ENCODE data around the gene MCC. TPM values are rescaled to one million over a fixed set of nuclear protein-coding genes. Genes with fewer than 3 reads are reported as not detected.

Gene MCC
- total and polyA plus RNA-seq, 4 donors = 1.6 to 38.6 (median 11.2) TPM

- peak in 1 of 3 donors; percentile 27 for DNase-seq
- TF ChIP-seq CTCF (IDR thresholded peaks at IDR 0.05; ENCODE audit: control extremely low read depth, extremely low read depth) = no peak
- WGBS, 2 donors = 67 to 84% methylated on average over 3 of the region's 3 CpGs
Measured at GRCh38 chr5:113263545-113263944, 224.7 kb downstream of the MCC start.

DNA sequence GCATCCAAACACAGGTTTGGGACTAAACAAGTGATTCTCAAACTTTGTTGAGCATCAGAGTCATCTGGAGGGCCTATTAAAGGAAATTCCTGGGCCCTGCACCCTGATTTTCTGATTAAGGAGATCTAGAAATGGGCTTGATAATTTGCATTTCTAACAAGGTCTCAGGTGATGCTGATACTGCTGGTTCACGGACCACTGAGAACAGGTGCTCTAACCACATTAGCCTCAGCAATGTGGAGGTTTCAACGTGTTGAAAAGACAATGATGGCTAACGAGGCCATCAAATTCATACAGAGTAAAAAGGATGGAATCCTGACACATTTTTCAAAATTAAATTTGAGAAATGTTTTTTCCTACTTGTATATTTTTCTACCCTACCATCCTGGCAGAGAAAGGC lies 225.6 kb downstream of the MCC start:
- TF ChIP-seq CTCF (IDR thresholded peaks at IDR 0.05; ENCODE audit: control extremely low read depth, extremely low read depth) = no peak
- H3K27ac ChIP-seq (ENCODE audit: low read depth in 1 of 2, low read length in 1 of 2) = no peak overlapping the region

More at GRCh38 chr5:113263545-113263944, 224.7 kb downstream of the MCC start:
- ATAC-seq (ENCODE audit: insufficient read depth, low FRiP score) = no peak
- H3K4me1 ChIP-seq (ENCODE audit: control insufficient read depth in 5 of 5, insufficient read depth in 5 of 5, low read length in 5 of 5) = peaks cover 0 to 28% (median 8%) of the 10 kb centered on the region in 5 donors
- no peaks in the 10 kb centered on the region for H3K9me3 ChIP-seq (ENCODE audit: control insufficient read depth in 4 of 4, insufficient read depth in 3 of 4, low read length in 3 of 4)
- no peaks in the 10 kb centered on the region for H3K36me3 ChIP-seq (ENCODE audit: control insufficient read depth in 4 of 4, insufficient read depth in 4 of 4, low read length in 4 of 4)
- no peak overlapping the region for H3K4me3 ChIP-seq
- H3K27ac ChIP-seq (ENCODE audit: low read depth in 1 of 2, low read length in 1 of 2) = no peak overlapping the region
- no peak overlapping the region for H3K9ac ChIP-seq (ENCODE audit: insufficient read depth in 1 of 2, low read length in 2 of 2)
- no peaks in the 10 kb centered on the region for H3K27me3 ChIP-seq (ENCODE audit: control insufficient read depth in 3 of 3, insufficient read depth in 3 of 3, low read length in 2 of 3)

DNA sequence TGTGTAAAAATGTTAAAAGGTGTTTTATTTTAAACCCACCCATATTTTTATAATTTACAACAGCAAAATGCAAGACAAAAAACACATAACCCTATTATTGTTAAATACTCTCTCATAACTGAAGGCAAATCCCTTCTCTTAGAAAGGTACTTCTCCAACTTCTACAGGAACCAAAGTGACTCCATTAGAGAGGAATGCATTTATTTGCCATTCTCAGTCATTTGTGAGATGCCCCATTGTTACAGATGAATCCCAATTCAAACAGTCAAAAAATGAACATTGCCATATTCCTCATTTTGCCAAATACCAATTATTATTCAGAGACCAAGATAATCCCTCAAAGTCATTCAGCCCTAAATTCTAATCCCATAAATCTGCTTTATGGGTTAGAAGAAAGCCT lies 229.2 kb downstream of the MCC start:
- Histone ChIP-seq H3K4me1 (ENCODE audit: control insufficient read depth in 5 of 5, insufficient read depth in 5 of 5, low read length in 5 of 5) (peaks cover 0 to 25% (median 8%) of the 10 kb centered on the region in 5 donors), H3K9me3 (ENCODE audit: control insufficient read depth in 4 of 4, insufficient read depth in 3 of 4, low read length in 3 of 4) (no peaks in the 10 kb centered on the region), H3K4me3 (no peak overlapping the region), H3K27ac (ENCODE audit: low read depth in 1 of 2, low read length in 1 of 2) (no peak overlapping the region), H3K36me3 (ENCODE audit: control insufficient read depth in 4 of 4, insufficient read depth in 4 of 4, low read length in 4 of 4) (no peaks in the 10 kb centered on the region), H3K27me3 (ENCODE audit: control insufficient read depth in 3 of 3, insufficient read depth in 3 of 3, low read length in 2 of 3) (no peaks in the 10 kb centered on the region), H3K9ac (ENCODE audit: insufficient read depth in 1 of 2, low read length in 2 of 2) (no peak overlapping the region)
- no peak for TF ChIP-seq CTCF (IDR thresholded peaks at IDR 0.05; ENCODE audit: control extremely low read depth, extremely low read depth)
- ATAC-seq (ENCODE audit: insufficient read depth, low FRiP score) (no peak), DNase-seq (no peak)

More for the DNA sequence above, 225.6 kb downstream of the MCC start:
- Histone ChIP-seq H3K4me1 (ENCODE audit: control insufficient read depth in 5 of 5, insufficient read depth in 5 of 5, low read length in 5 of 5) (peaks cover 0 to 22% (median 8%) of the 10 kb centered on the region in 5 donors), H3K27me3 (ENCODE audit: control insufficient read depth in 3 of 3, insufficient read depth in 3 of 3, low read length in 2 of 3) (no peaks in the 10 kb centered on the region), H3K36me3 (ENCODE audit: control insufficient read depth in 4 of 4, insufficient read depth in 4 of 4, low read length in 4 of 4) (no peaks in the 10 kb centered on the region), H3K9ac (ENCODE audit: insufficient read depth in 1 of 2, low read length in 2 of 2) (no peak overlapping the region), H3K9me3 (ENCODE audit: control insufficient read depth in 4 of 4, insufficient read depth in 3 of 4, low read length in 3 of 4) (no peaks in the 10 kb centered on the region), H3K4me3 (no peak overlapping the region)
- no peak for ATAC-seq (ENCODE audit: insufficient read depth, low FRiP score)
- no peak for DNase-seq
- WGBS, 2 donors = 91% methylated on average over 3 of the region's 3 CpGs

- Histone ChIP-seq H3K9ac (ENCODE audit: insufficient read depth in 1 of 2, low read length in 2 of 2) (no peak overlapping the region), H3K27ac (ENCODE audit: low read depth in 1 of 2, low read length in 1 of 2) (no peak overlapping the region), H3K9me3 (ENCODE audit: control insufficient read depth in 4 of 4, insufficient read depth in 3 of 4, low read length in 3 of 4) (no peaks in the 10 kb centered on the region), H3K27me3 (ENCODE audit: control insufficient read depth in 3 of 3, insufficient read depth in 3 of 3, low read length in 2 of 3) (no peaks in the 10 kb centered on the region), H3K4me1 (ENCODE audit: control insufficient read depth in 5 of 5, insufficient read depth in 5 of 5, low read length in 5 of 5) (peaks cover 0 to 23% (median 0%) of the 10 kb centered on the region in 5 donors), H3K4me3 (no peak overlapping the region), H3K36me3 (ENCODE audit: control insufficient read depth in 4 of 4, insufficient read depth in 4 of 4, low read length in 4 of 4) (no peaks in the 10 kb centered on the region)
- no peak for DNase-seq
- no peak for ATAC-seq (ENCODE audit: insufficient read depth, low FRiP score)
- WGBS, 2 donors = 85 to 86% methylated on average over 7 of the region's 7 CpGs
- TF ChIP-seq CTCF (IDR thresholded peaks at IDR 0.05; ENCODE audit: control extremely low read depth, extremely low read depth) = no peak
Measured at GRCh38 chr5:113257545-113257944, 230.7 kb downstream of the MCC start.
